ENCODE results near the gene TEKT5. TPM values are rescaled to one million over a fixed set of nuclear protein-coding genes. Genes with fewer than 3 reads are reported as not detected.

The TEKT5 gene
- total and polyA plus RNA-seq, 2 donors from 2014 or later: 0.57 TPM; not detected in 1

- no peaks in the 10 kb centered on the region for H3K4me1 ChIP-seq (ENCODE audit: control insufficient read depth in 2 of 3, insufficient read depth in 2 of 3, low read depth in 1 of 3, low read length in 3 of 3)
- H3K27ac ChIP-seq (ENCODE audit: low read depth in 2 of 2, low read length in 2 of 2): no peak overlapping the region
- DNase-seq: no peak
- H3K4me3 ChIP-seq (ENCODE audit: low read length in 3 of 3): no peak overlapping the region
- no peaks in the 10 kb centered on the region for H3K9me3 ChIP-seq (ENCODE audit: control insufficient read depth in 2 of 3, insufficient read depth in 1 of 3, low read length in 3 of 3)
- H3K36me3 ChIP-seq (ENCODE audit: control insufficient read depth in 2 of 3, insufficient read depth in 3 of 3, low read length in 3 of 3): no peaks in the 10 kb centered on the region
- FAIRE-seq: no peak
- intact Hi-C loops (cut with DNase I): no loop called here
- no peak overlapping the region for H3K9ac ChIP-seq (ENCODE audit: low read length in 3 of 3)
- no peak for TF ChIP-seq CTCF (IDR thresholded peaks at IDR 0.05; ENCODE audit: borderline replicate concordance, extremely low read depth, insufficient read depth)
- no peaks in the 10 kb centered on the region for H3K27me3 ChIP-seq (ENCODE audit: control insufficient read depth, insufficient read depth, low read length)
Observed at GRCh38 chr16:10683170-10683569, 11.6 kb downstream of the TEKT5 start.

- no peaks in the 10 kb centered on the region for H3K4me1 ChIP-seq (ENCODE audit: control insufficient read depth in 2 of 3, insufficient read depth in 2 of 3, low read depth in 1 of 3, low read length in 3 of 3)
- H3K27me3 ChIP-seq (ENCODE audit: control insufficient read depth, insufficient read depth, low read length): no peaks in the 10 kb centered on the region
- no peak for FAIRE-seq
- H3K9ac ChIP-seq (ENCODE audit: low read length in 3 of 3): no peak overlapping the region
- no peaks in the 10 kb centered on the region for H3K9me3 ChIP-seq (ENCODE audit: control insufficient read depth in 2 of 3, insufficient read depth in 1 of 3, low read length in 3 of 3)
- intact Hi-C loops (cut with DNase I): no loop called here
- H3K27ac ChIP-seq (ENCODE audit: low read depth in 2 of 2, low read length in 2 of 2): no peak overlapping the region
- H3K4me3 ChIP-seq (ENCODE audit: low read length in 3 of 3): no peak overlapping the region
- no peak for DNase-seq
- no peaks in the 10 kb centered on the region for H3K36me3 ChIP-seq (ENCODE audit: control insufficient read depth in 2 of 3, insufficient read depth in 3 of 3, low read length in 3 of 3)
- TF ChIP-seq CTCF (IDR thresholded peaks at IDR 0.05; ENCODE audit: borderline replicate concordance, extremely low read depth, insufficient read depth): no peak
Observed at GRCh38 chr16:10682604-10683003, 12.1 kb downstream of the TEKT5 start.

GRCh38 chr16:10681310-10682308, 13.1 kb downstream of the TEKT5 start:
- FAIRE-seq: no peak

More at GRCh38 chr16:10681310-10682308, 13.1 kb downstream of the TEKT5 start:
- no peak overlapping the region for H3K27ac ChIP-seq (ENCODE audit: low read depth in 2 of 2, low read length in 2 of 2)
- TF ChIP-seq CTCF (IDR thresholded peaks at IDR 0.05; ENCODE audit: borderline replicate concordance, extremely low read depth, insufficient read depth): no peak
- DNase-seq: no peak
- H3K9ac ChIP-seq (ENCODE audit: low read length in 3 of 3): no peak overlapping the region
- no peaks in the 10 kb centered on the region for H3K36me3 ChIP-seq (ENCODE audit: control insufficient read depth in 2 of 3, insufficient read depth in 3 of 3, low read length in 3 of 3)
- H3K9me3 ChIP-seq (ENCODE audit: control insufficient read depth in 2 of 3, insufficient read depth in 1 of 3, low read length in 3 of 3): no peaks in the 10 kb centered on the region
- intact Hi-C loops (cut with DNase I): no loop called here
- no peaks in the 10 kb centered on the region for H3K27me3 ChIP-seq (ENCODE audit: control insufficient read depth, insufficient read depth, low read length)
- no peak overlapping the region for H3K4me3 ChIP-seq (ENCODE audit: low read length in 3 of 3)
- no peaks in the 10 kb centered on the region for H3K4me1 ChIP-seq (ENCODE audit: control insufficient read depth in 2 of 3, insufficient read depth in 2 of 3, low read depth in 1 of 3, low read length in 3 of 3)

Measured in kidney (tissue), 14 donors.